Hepatocyte (in vitro differentiated cells): ENCODE results near the gene EID2.

Experiments used
- EZH2 ChIP-seq: fragments of 200-600 bp; sonication (generic); IDR thresholded peaks from 2 replicates; pipeline ENCODE4 v1.6.1; 2016; ENCODE audit warnings: antibody characterized with exemption, mild to moderate bottlenecking, borderline replicate concordance
- TF ChIP-seq, protein P1 (sequence below): fragments of 200-600 bp; sonication (generic); IDR thresholded peaks from 2 replicates; pipeline ENCODE4 v1.5.1; 2016; ENCODE audit warnings: antibody characterized with exemption, mild to moderate bottlenecking; ENCODE audit not compliant: poor library complexity

DNA sequence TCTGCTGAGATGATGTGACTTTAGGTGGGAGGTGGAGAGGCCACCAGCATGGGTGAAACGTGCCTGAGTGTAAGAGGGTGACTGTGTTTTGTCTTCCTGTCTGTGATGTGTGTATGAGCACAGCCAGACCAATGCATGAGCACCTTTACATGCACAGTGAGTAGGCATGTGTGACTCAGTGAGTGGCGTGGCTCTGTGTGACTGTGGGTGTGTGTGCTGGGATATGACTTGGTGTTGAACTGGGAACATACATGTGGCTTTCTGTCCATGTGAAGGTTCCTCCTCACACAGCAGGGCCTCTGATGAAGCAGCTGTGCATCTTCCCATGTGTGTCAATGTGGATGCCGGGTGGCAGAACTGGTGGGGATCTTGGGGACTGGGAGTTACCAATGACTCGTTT is 42.5 kb upstream of the EID2 start:
- TF ChIP-seq, protein P1, sequence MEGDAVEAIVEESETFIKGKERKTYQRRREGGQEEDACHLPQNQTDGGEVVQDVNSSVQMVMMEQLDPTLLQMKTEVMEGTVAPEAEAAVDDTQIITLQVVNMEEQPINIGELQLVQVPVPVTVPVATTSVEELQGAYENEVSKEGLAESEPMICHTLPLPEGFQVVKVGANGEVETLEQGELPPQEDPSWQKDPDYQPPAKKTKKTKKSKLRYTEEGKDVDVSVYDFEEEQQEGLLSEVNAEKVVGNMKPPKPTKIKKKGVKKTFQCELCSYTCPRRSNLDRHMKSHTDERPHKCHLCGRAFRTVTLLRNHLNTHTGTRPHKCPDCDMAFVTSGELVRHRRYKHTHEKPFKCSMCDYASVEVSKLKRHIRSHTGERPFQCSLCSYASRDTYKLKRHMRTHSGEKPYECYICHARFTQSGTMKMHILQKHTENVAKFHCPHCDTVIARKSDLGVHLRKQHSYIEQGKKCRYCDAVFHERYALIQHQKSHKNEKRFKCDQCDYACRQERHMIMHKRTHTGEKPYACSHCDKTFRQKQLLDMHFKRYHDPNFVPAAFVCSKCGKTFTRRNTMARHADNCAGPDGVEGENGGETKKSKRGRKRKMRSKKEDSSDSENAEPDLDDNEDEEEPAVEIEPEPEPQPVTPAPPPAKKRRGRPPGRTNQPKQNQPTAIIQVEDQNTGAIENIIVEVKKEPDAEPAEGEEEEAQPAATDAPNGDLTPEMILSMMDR: no peak
- TF ChIP-seq EZH2: no peak
